ENCODE measurements around the gene PCP2. TPM values are rescaled to one million over a fixed set of nuclear protein-coding genes. Genes with fewer than 3 reads are reported as not detected.

The PCP2 gene
- total RNA-seq, 1 experiment from 2014 or later, result not detected

- in situ Hi-C loops (cut with HindIII; ENCODE audit: low pct_unique_long_range_greater_than_20kb, low sequenced_read_pairs) (no loop called here), intact Hi-C loops (cut with micrococcal nuclease; ENCODE audit: unreplicated experiment) (no loop called here)
- ChIA-PET POLR2A (no interaction called here), CTCF (interaction anchor here (0.5 to 0.8 kb wide), 2 partner anchors 12 to 233 kb away, joined by 3 read pairs; partner anchors contain the start of gene TRAPPC5)
- no peaks in the 10 kb centered on the region for H3K9me3 ChIP-seq (ENCODE audit: control insufficient read depth, insufficient read depth, low read depth, low read length)
- H3K4me3 ChIP-seq (ENCODE audit: low read depth in 2 of 2, low read length in 2 of 2), result no peak within 1 kb of the TSS
- H3K36me3 ChIP-seq (ENCODE audit: control insufficient read depth, insufficient read depth, low read length), result no peaks in the 10 kb centered on the region
- no peak for DNase-seq (ENCODE audit: low read depth, low spot score)
- no peaks in the 10 kb centered on the region for H3K4me1 ChIP-seq (ENCODE audit: control insufficient read depth, insufficient read depth, low read length)
- ATAC-seq, result no peak
- no peaks in the 10 kb centered on the region for H3K27me3 ChIP-seq (ENCODE audit: control insufficient read depth, insufficient read depth, low read length)
- TF ChIP-seq TCF7L2 (IDR thresholded peaks at IDR 0.05; ENCODE audit: low read depth, low read length) (no peak), SIN3A (IDR thresholded peaks at IDR 0.05; ENCODE audit: borderline replicate concordance, insufficient read depth, low read depth, low read length) (no peak), POLR2AphosphoS5 (IDR thresholded peaks at IDR 0.05; ENCODE audit: low read depth, low read length) (no peak)
- TF ChIP-seq, protein P1, sequence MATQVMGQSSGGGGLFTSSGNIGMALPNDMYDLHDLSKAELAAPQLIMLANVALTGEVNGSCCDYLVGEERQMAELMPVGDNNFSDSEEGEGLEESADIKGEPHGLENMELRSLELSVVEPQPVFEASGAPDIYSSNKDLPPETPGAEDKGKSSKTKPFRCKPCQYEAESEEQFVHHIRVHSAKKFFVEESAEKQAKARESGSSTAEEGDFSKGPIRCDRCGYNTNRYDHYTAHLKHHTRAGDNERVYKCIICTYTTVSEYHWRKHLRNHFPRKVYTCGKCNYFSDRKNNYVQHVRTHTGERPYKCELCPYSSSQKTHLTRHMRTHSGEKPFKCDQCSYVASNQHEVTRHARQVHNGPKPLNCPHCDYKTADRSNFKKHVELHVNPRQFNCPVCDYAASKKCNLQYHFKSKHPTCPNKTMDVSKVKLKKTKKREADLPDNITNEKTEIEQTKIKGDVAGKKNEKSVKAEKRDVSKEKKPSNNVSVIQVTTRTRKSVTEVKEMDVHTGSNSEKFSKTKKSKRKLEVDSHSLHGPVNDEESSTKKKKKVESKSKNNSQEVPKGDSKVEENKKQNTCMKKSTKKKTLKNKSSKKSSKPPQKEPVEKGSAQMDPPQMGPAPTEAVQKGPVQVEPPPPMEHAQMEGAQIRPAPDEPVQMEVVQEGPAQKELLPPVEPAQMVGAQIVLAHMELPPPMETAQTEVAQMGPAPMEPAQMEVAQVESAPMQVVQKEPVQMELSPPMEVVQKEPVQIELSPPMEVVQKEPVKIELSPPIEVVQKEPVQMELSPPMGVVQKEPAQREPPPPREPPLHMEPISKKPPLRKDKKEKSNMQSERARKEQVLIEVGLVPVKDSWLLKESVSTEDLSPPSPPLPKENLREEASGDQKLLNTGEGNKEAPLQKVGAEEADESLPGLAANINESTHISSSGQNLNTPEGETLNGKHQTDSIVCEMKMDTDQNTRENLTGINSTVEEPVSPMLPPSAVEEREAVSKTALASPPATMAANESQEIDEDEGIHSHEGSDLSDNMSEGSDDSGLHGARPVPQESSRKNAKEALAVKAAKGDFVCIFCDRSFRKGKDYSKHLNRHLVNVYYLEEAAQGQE (IDR thresholded peaks at IDR 0.05; ENCODE audit: insufficient read depth in 1 of 2, low read depth in 2 of 2, low read length in 1 of 2), result no peak
- H3K27ac ChIP-seq (ENCODE audit: low read length), result no peak within 1 kb of the TSS
- no TSS peak for BruUV-seq (replicated peaks)
Observed at GRCh38 chr19:7668842-7669241, 35.3 kb upstream of the PCP2 start, which contains the start of gene RETN. Gene RETN (plus strand): TSS chr19:7669049. CDS start chr19:7669327, 278 bp downstream.

DNA sequence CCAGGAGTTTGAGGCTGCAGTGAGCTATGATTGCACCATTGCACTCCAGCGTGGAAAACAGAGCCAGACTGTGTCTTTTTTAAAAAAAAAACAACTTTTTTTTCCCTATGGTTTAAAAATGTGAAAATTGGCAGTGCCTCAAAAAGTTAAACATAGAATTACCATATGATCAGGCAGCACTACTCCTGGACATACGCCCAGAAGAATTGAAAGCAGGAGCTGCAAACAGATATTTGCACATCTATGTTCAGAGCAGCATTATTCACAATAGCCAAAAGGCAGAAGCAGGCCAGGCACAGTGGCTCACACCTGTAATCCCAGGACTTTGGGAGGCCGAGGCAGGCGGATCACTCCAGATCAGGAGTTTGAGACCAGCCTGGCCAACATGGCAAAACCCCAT is 31.6 kb upstream of the PCP2 start:
- BruUV-seq (replicated peaks), result no TSS peak
- H3K9me3 ChIP-seq (ENCODE audit: control insufficient read depth, insufficient read depth, low read depth, low read length), result no peaks in the 10 kb centered on the region
- H3K4me1 ChIP-seq (ENCODE audit: control insufficient read depth, insufficient read depth, low read length), result no peaks in the 10 kb centered on the region
- no peak overlapping the region for H3K27ac ChIP-seq (ENCODE audit: low read length)
- no peak for TF ChIP-seq CTCF (IDR thresholded peaks at IDR 0.05)
- TF ChIP-seq POLR2AphosphoS5 (IDR thresholded peaks at IDR 0.05; ENCODE audit: low read depth, low read length), result no peak
- TF ChIP-seq, protein P1 (IDR thresholded peaks at IDR 0.05; ENCODE audit: insufficient read depth in 1 of 2, low read depth in 2 of 2, low read length in 1 of 2), result no peak
- no peak for TF ChIP-seq SIN3A (IDR thresholded peaks at IDR 0.05; ENCODE audit: borderline replicate concordance, insufficient read depth, low read depth, low read length)
- TF ChIP-seq TCF7L2 (IDR thresholded peaks at IDR 0.05; ENCODE audit: low read depth, low read length), result no peak
- DNase-seq (ENCODE audit: low read depth, low spot score), result no peak
- CTCF ChIA-PET, result no interaction called here
- no peak for ATAC-seq
- POLR2A ChIA-PET, result interaction anchor here (0.5 kb wide), 1 partner anchor 241 kb away, joined by 4 read pairs; no protein-coding TSS in a partner anchor
- no peaks in the 10 kb centered on the region for H3K36me3 ChIP-seq (ENCODE audit: control insufficient read depth, insufficient read depth, low read length)
- no peaks in the 10 kb centered on the region for H3K27me3 ChIP-seq (ENCODE audit: control insufficient read depth, insufficient read depth, low read length)
- no peak overlapping the region for H3K4me3 ChIP-seq (ENCODE audit: low read depth in 2 of 2, low read length in 2 of 2)
- in situ Hi-C loops (cut with HindIII; ENCODE audit: low pct_unique_long_range_greater_than_20kb, low sequenced_read_pairs) (no loop called here), intact Hi-C loops (cut with micrococcal nuclease; ENCODE audit: unreplicated experiment) (no loop called here)
